CD14-positive monocyte (primary cell): ENCODE measurements around the gene APOE. TPM values are rescaled to one million over a fixed set of nuclear protein-coding genes. Genes with fewer than 3 reads are reported as not detected.

Source experiments
- DNase-seq, 3 donors: peaks; one replicate each; pipeline ENCODE4 v3.0.0-alpha.2; 2011 to 2022
- H2AFZ ChIP-seq: 2 replicates; pipeline ENCODE4 v1.6.0; 2012; ENCODE audit warnings: mild to moderate bottlenecking, low read depth, low read length, inconsistent platforms; ENCODE audit not compliant: insufficient read depth, poor library complexity, severe bottlenecking
- H3K27ac ChIP-seq, 2 donors: 1 replicate in 1 of 2; 2 replicates in 1 of 2; pipeline ENCODE4 v1.5.1; 2012 to 2013; ENCODE audit warnings: low read length in 2 of 2, control low read depth in 1 of 2, inconsistent platforms in 1 of 2, low read depth in 1 of 2, mild to moderate bottlenecking in 1 of 2
- H3K27me3 ChIP-seq, 2 donors: one replicate each; pipeline versions ENCODE4 v1.6.0 to v1.6.1; 2011 to 2013; ENCODE audit warnings: low read length in 2 of 2; ENCODE audit not compliant: control insufficient read depth in 2 of 2, insufficient read depth in 2 of 2
- H3K36me3 ChIP-seq, 2 donors: replicated peaks in 1 of 2; 1 replicate in 1 of 2; 2 replicates in 1 of 2; pipeline versions ENCODE4 v1.5.1 to v1.6.1; 2012 to 2013; ENCODE audit warnings: low read length in 2 of 2, control low read depth in 1 of 2, inconsistent platforms in 1 of 2, mild to moderate bottlenecking in 1 of 2; ENCODE audit not compliant: insufficient read depth in 2 of 2, control insufficient read depth in 1 of 2
- H3K4me1 ChIP-seq, 2 donors: 1 replicate in 1 of 2; 2 replicates in 1 of 2; pipeline versions ENCODE4 v1.5.1 to v1.6.1; 2012 to 2013; ENCODE audit warnings: low read length in 2 of 2, control low read depth in 1 of 2, inconsistent platforms in 1 of 2, mild to moderate bottlenecking in 1 of 2, moderate library complexity in 1 of 2; ENCODE audit not compliant: insufficient read depth in 2 of 2, control insufficient read depth in 1 of 2
- H3K4me2 ChIP-seq: replicated peaks from 2 replicates; pipeline ENCODE3; 2012; ENCODE audit warnings: low read length, moderate library complexity, mild to moderate bottlenecking; ENCODE audit not compliant: poor library complexity, severe bottlenecking; ENCODE audit errors: extremely low read depth
- H3K4me3 ChIP-seq, 3 experiments: fragments of 200-600 bp in 1 of 3; sonication (generic) in 1 of 3; replicated peaks in 1 of 3; 1 replicate in 2 of 3; 2 replicates in 1 of 3; pipeline ENCODE4 v1.5.1; 2011 to 2013; ENCODE audit warnings: low read length in 3 of 3, mild to moderate bottlenecking in 3 of 3, control low read depth in 2 of 3, low read depth in 2 of 3, inconsistent platforms in 1 of 3, moderate library complexity in 1 of 3
- H3K79me2 ChIP-seq: 2 replicates; pipeline ENCODE4 v1.6.0; 2012; ENCODE audit warnings: mild to moderate bottlenecking, control low read depth, inconsistent platforms, low read length, moderate library complexity; ENCODE audit not compliant: insufficient read depth
- H3K9ac ChIP-seq: 2 replicates; pipeline ENCODE4 v1.6.0; 2017; ENCODE audit warnings: low read length, mild to moderate bottlenecking; ENCODE audit not compliant: insufficient read depth, poor library complexity, severe bottlenecking
- H3K9me3 ChIP-seq, 2 donors: replicated peaks in 1 of 2; 1 replicate in 1 of 2; 2 replicates in 1 of 2; pipeline versions ENCODE4 v1.5.1 to v1.6.1; 2012 to 2013; ENCODE audit warnings: low read length in 2 of 2, control low read depth in 1 of 2; ENCODE audit not compliant: control insufficient read depth in 1 of 2, insufficient read depth in 1 of 2
- H4K20me1 ChIP-seq: 2 replicates; pipeline ENCODE4 v1.6.0; 2012; ENCODE audit warnings: mild to moderate bottlenecking, low read length, control low read depth, moderate library complexity; ENCODE audit not compliant: insufficient read depth
- H3K27ac Mint-ChIP-seq, 7 donors: one replicate each; pipeline ENCODE4 v1.8.0; 2020; ENCODE audit warnings: mild to moderate bottlenecking in 7 of 7, mixed read lengths in 7 of 7, moderate library complexity in 6 of 7, inconsistent platforms in 2 of 7
- H3K27me3 Mint-ChIP-seq, 3 donors: one replicate each; pipeline ENCODE4 v1.8.0; 2021 to 2022; ENCODE audit warnings: low read depth in 3 of 3, mild to moderate bottlenecking in 3 of 3, mixed read lengths in 3 of 3, moderate library complexity in 3 of 3, inconsistent platforms in 1 of 3
- H3K36me3 Mint-ChIP-seq, 2 donors: one replicate each; pipeline ENCODE4 v1.8.0; 2020; ENCODE audit warnings: mixed read lengths in 2 of 2, inconsistent platforms in 1 of 2, mild to moderate bottlenecking in 1 of 2
- H3K4me1 Mint-ChIP-seq: one replicate; pipeline ENCODE4 v1.8.0; 2020; ENCODE audit warnings: mild to moderate bottlenecking, mixed read lengths
- H3K4me3 Mint-ChIP-seq, 2 donors: one replicate each; pipeline ENCODE4 v1.8.0; 2020; ENCODE audit warnings: mild to moderate bottlenecking in 2 of 2, mixed read lengths in 2 of 2, moderate library complexity in 1 of 2
- H3K9me3 Mint-ChIP-seq, 7 donors: one replicate each; pipeline ENCODE4 v1.8.0; 2020 to 2022; ENCODE audit warnings: mixed read lengths in 7 of 7, mild to moderate bottlenecking in 6 of 7, moderate library complexity in 6 of 7, inconsistent platforms in 2 of 7
- WGBS: methylation state at CpG from one replicate; pipeline ENCODE4 v1.1.5; 2013; ENCODE audit warnings: missing lambda C conversion rate; ENCODE audit not compliant: insufficient coverage; 5-methylcytosine and 5-hydroxymethylcytosine counted together
- intact Hi-C, 2 donors: fragments of 100-400 bp; cut with micrococcal nuclease; formaldehyde crosslinking; loops; one replicate each; pipeline versions ENCODE4 v1.15.0 to v1.15.1; 2023
- polyA plus RNA-seq, 3 donors: library from polyadenylated mRNA; depleted of rRNA in 1 of 3; unstranded in 2 of 3; stranded (reverse) in 1 of 3; fragments of 300-500 nt in 2 of 3; fragments of >200 nt in 1 of 3; fragmentation: Illumina TruSeq in 2 of 3; gene quantifications; 1 replicate in 2 of 3; 2 replicates in 1 of 3; pipeline ENCODE4 v1.2.3, GENCODE V29; 2012 to 2021
- TF ChIP-seq, protein P1 (sequence below): fragments of 200-600 bp; IDR thresholded peaks from one replicate; pipeline ENCODE4 v1.8.0; 2022; ENCODE audit warnings: antibody characterized with exemption, mild to moderate bottlenecking

The APOE gene
- polyA plus RNA-seq, 3 donors = 0.30 to 1.0 TPM; not detected in 1

DNA sequence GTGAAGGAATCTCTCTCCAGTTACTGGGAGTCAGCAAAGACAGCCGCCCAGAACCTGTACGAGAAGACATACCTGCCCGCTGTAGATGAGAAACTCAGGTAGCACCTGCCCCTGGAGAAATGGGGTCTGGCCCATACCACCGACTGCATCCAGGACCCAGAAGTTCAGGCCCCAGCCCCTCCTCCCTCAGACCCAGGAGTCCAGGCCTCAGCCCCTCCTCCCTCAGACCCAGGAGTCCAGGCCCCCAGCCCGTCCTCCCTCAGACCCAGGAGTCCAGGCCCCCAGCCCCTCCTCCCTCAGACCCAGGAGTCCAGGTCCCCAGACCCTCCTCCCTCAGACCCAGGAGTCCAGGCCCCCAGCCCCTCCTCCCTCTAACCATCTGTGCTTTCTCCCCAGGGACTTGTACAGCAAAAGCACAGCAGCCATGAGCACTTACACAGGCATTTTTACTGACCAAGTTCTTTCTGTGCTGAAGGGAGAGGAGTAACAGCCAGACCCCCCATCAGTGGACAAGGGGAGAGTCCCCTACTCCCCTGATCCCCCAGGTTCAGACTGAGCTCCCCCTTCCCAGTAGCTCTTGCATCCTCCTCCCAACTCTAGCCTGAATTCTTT lies 43.3 kb downstream of the APOE start:
- Histone ChIP-seq H3K4me3 (no peak overlapping the region), H3K9me3 (no peaks in the 10 kb centered on the region), H3K79me2 (peaks cover 1% of the 10 kb centered on the region), H3K4me2 (no peak overlapping the region), H2AFZ (no peak overlapping the region), H3K4me1 (peaks cover 6 to 11% of the 10 kb centered on the region in 2 donors), H3K36me3 (peaks cover 10 to 13% of the 10 kb centered on the region in 2 donors), H3K27ac (no peak overlapping the region), H3K27me3 (no peaks in the 10 kb centered on the region), H4K20me1 (no peaks in the 10 kb centered on the region), H3K9ac (no peak overlapping the region)
- Mint-ChIP-seq H3K27me3 (peaks cover 3 to 6% (median 3%) of the 10 kb centered on the region in 3 donors), H3K27ac (peak overlapping the region in 1 of 7 donors; percentile 20), H3K9me3 (no peaks in the 10 kb centered on the region), H3K36me3 (peaks cover 12 to 28% of the 10 kb centered on the region in 2 donors), H3K4me3 (no peak overlapping the region), H3K4me1 (peaks cover 14% of the 10 kb centered on the region)
- intact Hi-C loops = no loop called here
- TF ChIP-seq, protein P1, sequence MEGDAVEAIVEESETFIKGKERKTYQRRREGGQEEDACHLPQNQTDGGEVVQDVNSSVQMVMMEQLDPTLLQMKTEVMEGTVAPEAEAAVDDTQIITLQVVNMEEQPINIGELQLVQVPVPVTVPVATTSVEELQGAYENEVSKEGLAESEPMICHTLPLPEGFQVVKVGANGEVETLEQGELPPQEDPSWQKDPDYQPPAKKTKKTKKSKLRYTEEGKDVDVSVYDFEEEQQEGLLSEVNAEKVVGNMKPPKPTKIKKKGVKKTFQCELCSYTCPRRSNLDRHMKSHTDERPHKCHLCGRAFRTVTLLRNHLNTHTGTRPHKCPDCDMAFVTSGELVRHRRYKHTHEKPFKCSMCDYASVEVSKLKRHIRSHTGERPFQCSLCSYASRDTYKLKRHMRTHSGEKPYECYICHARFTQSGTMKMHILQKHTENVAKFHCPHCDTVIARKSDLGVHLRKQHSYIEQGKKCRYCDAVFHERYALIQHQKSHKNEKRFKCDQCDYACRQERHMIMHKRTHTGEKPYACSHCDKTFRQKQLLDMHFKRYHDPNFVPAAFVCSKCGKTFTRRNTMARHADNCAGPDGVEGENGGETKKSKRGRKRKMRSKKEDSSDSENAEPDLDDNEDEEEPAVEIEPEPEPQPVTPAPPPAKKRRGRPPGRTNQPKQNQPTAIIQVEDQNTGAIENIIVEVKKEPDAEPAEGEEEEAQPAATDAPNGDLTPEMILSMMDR = no peak
- 100% methylated on average over 3 of the region's 5 CpGs for WGBS
- no peak for DNase-seq

DNA sequence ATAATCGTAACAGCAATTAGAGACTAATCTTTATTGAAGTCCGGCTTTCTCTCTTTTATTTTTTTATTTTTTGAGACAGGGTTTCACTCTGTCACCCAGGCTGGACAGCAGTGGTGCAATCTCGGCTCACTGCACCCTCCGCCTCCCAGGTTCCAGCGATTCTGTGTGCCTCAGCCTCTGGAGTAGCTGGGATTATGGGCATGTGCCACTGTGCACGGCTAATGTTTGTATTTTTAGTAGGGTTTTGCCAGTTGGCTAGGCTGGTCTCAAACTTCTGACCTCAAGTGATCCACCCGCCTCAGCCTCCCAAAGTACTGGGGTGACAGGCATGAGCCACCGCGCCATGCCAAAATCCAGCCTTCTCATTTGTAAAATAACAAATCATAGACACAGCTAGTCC lies 44.0 kb downstream of the APOE start:
- Mint-ChIP-seq H3K4me1 (peaks cover 15% of the 10 kb centered on the region), H3K9me3 (no peaks in the 10 kb centered on the region), H3K27me3 (peaks cover 2 to 6% (median 3%) of the 10 kb centered on the region in 3 donors), H3K27ac (no peak overlapping the region), H3K36me3 (peaks cover 12 to 28% of the 10 kb centered on the region in 2 donors), H3K4me3 (no peak overlapping the region)
- TF ChIP-seq, protein P1 = no peak
- H3K27me3 ChIP-seq = no peaks in the 10 kb centered on the region
- peaks cover 8% of the 10 kb centered on the region for H3K79me2 ChIP-seq
- intact Hi-C loops = no loop called here
- H3K36me3 ChIP-seq = peaks cover 10 to 13% of the 10 kb centered on the region in 2 donors
- H3K9me3 ChIP-seq = no peaks in the 10 kb centered on the region
- no peak overlapping the region for H3K4me3 ChIP-seq
- H3K9ac ChIP-seq = no peak overlapping the region
- no peaks in the 10 kb centered on the region for H4K20me1 ChIP-seq
- H3K27ac ChIP-seq = no peak overlapping the region
- DNase-seq = no peak
- WGBS = 93% methylated on average over 2 of the region's 9 CpGs
- H3K4me1 ChIP-seq = peaks cover 9 to 13% of the 10 kb centered on the region in 2 donors
- no peak overlapping the region for H2AFZ ChIP-seq
- no peak overlapping the region for H3K4me2 ChIP-seq
